HFF-Myc (cell line): ENCODE measurements around the gene SLC29A4.
"Not testable (repeated sequence)": the region's sequence is repeated elsewhere in the genome, so short reads cannot be mapped to it uniquely, and the experiment has no call there.

Source experiments
- DNase-seq: peaks from one replicate; pipeline ENCODE4 v3.0.0-alpha.2; 2011; ENCODE audit warnings: low read depth; ENCODE audit errors: extremely low read depth
- H3K4me3 ChIP-seq: replicated peaks from 2 replicates; pipeline ENCODE4 v1.5.1; 2011; ENCODE audit warnings: low read depth, mild to moderate bottlenecking, control low read depth, low read length
- CTCF ChIP-seq: IDR thresholded peaks from 2 replicates; pipeline ENCODE4 v1.5.1; 2012; ENCODE audit warnings: mild to moderate bottlenecking, low read depth, low read length, control low read depth; ENCODE audit errors: missing control alignments

Gene SLC29A4

GRCh38 chr7:5300366-5300765 lies 17.6 kb downstream of the SLC29A4 start:
- no peak for DNase-seq
- no peak for TF ChIP-seq CTCF
- H3K4me3 ChIP-seq, result no peak overlapping the region

GRCh38 chr7:5302577-5302976 lies 19.8 kb downstream of the SLC29A4 start:
- TF ChIP-seq CTCF, result no peak
- no peak for DNase-seq
- no peak overlapping the region for H3K4me3 ChIP-seq

- TF ChIP-seq CTCF, result no peak
- H3K4me3 ChIP-seq, result no peak overlapping the region
- no peak for DNase-seq
Measured at GRCh38 chr7:5303061-5303460, 20.3 kb downstream of the SLC29A4 start.

- DNase-seq, result no peak
- H3K4me3 ChIP-seq, result no peak overlapping the region
- no peak for TF ChIP-seq CTCF
Measured at GRCh38 chr7:5303591-5304505, 21.1 kb downstream of the SLC29A4 start.

- DNase-seq, H3K4me3 ChIP-seq: not testable (repeated sequence)
Measured at GRCh38 chr7:5305050-5305449, 22.3 kb downstream of the SLC29A4 start.

- not testable (repeated sequence) for DNase-seq, H3K4me3 ChIP-seq
Measured at GRCh38 chr7:5307221-5308142, 24.7 kb downstream of the SLC29A4 start.

GRCh38 chr7:5309146-5309545 lies 26.4 kb downstream of the SLC29A4 start:
- H3K4me3 ChIP-seq, result no peak overlapping the region
- DNase-seq, result no peak
- no peak for TF ChIP-seq CTCF
